Measurements from ENCODE around the gene SELENOH. TPM values are rescaled to one million over a fixed set of nuclear protein-coding genes. Genes with fewer than 3 reads are reported as not detected.

The SELENOH gene, protein sequence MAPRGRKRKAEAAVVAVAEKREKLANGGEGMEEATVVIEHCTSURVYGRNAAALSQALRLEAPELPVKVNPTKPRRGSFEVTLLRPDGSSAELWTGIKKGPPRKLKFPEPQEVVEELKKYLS
- total RNA-seq (ENCODE audit: unreplicated experiment): 210 TPM
- long read RNA-seq, transcript SELENOH-204 (4 exons, 818 nt): major isoform, 150 of 165 reads
- long read RNA-seq, transcript SELENOH-202 (4 exons, 469 nt): minor isoform, 8 of 165 reads
- long read RNA-seq, partial matches to known transcripts: 0 of 165 reads
- long read RNA-seq, other reads (novel, unspliced or antisense): 7 of 165 reads

DNA sequence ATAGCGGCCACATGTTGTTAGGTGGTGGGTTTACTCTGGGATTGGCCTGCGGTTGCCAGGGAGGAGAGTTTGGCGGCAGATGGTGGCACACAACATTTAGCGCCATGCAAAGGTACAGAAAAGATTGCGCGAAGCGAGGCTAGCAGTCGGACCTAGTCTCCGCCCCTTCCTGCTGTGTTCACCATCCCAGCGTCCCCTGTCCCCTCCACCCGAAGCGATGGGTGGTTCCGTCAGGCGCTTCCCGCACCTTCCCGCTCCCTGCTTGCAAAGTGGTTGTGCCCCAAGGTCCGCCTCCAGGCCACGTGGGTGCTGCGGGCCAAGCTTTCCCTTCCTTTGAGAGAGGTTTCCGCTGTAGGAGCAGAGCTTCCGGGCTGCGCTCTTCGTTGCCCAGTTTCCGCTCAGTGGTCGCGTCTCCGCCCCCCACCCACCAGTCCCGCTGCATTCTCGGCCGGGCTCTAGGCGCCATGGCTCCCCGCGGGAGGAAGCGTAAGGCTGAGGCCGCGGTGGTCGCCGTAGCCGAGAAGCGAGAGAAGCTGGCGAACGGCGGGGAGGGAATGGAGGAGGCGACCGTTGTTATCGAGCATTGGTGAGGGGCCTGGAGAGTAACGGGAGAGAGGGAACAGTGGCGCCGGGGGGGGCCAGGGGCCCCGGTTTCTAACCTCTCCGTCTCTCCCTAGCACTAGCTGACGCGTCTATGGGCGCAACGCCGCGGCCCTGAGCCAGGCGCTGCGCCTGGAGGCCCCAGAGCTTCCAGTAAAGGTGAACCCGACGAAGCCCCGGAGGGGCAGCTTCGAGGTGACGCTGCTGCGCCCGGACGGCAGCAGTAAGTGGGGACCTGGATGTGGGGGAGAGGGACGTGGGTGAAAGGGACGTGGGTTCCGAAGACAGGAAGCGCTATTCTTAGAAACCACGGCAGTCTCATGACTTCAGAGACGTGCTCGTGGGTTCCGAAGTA is at the start of gene SELENOH:
Gene SELENOH (plus strand): TSS at position 360 of the 955 bp plus-strand sequence. CDS start 105 bp downstream, at position 465.
- TF ChIP-seq, protein P1, sequence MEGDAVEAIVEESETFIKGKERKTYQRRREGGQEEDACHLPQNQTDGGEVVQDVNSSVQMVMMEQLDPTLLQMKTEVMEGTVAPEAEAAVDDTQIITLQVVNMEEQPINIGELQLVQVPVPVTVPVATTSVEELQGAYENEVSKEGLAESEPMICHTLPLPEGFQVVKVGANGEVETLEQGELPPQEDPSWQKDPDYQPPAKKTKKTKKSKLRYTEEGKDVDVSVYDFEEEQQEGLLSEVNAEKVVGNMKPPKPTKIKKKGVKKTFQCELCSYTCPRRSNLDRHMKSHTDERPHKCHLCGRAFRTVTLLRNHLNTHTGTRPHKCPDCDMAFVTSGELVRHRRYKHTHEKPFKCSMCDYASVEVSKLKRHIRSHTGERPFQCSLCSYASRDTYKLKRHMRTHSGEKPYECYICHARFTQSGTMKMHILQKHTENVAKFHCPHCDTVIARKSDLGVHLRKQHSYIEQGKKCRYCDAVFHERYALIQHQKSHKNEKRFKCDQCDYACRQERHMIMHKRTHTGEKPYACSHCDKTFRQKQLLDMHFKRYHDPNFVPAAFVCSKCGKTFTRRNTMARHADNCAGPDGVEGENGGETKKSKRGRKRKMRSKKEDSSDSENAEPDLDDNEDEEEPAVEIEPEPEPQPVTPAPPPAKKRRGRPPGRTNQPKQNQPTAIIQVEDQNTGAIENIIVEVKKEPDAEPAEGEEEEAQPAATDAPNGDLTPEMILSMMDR (IDR thresholded peaks at IDR 0.05; ENCODE audit: unreplicated experiment): no peak
- Mint-ChIP-seq H3K4me1 (ENCODE audit: unreplicated experiment) (peaks cover 33% of the 10 kb centered on the region), H3K4me3 (ENCODE audit: unreplicated experiment) (peak within 1 kb of the TSS; percentile 100), H3K27me3 (ENCODE audit: unreplicated experiment) (peaks cover 19% of the 10 kb centered on the region), H3K9me3 (ENCODE audit: unreplicated experiment) (no peaks in the 10 kb centered on the region), H3K36me3 (ENCODE audit: low read depth, unreplicated experiment) (peaks cover 45% of the 10 kb centered on the region), H3K27ac (ENCODE audit: unreplicated experiment) (peak within 1 kb of the TSS; percentile 99)
- peak; percentile 92 for DNase-seq (ENCODE audit: low spot score)

DNA sequence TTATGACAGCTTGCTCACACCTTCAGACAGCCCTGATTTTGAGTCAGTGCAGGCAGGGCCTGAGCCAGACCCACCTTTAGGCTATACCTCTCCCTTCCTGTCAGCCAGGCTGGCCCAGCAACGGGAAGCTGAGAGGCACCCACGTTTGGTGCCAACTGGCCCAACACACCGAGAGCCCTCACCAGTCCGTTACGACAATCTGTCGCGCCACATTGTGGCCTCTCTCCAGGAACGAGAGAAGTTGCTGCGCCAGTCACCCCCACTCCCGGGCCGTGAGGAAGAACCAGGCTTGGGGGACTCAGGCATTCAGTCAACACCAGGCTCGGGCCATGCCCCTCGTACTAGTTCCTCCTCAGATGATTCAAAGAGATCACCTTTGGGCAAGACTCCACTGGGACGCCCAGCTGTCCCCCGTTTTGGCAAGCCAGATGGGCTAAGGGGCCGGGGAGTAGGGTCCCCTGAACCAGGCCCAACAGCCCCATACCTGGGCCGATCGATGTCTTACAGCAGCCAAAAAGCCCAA is 42.4 kb upstream of the SELENOH start:
- no peak overlapping the region for H3K27ac Mint-ChIP-seq (ENCODE audit: unreplicated experiment)
- no peaks in the 10 kb centered on the region for H3K4me1 Mint-ChIP-seq (ENCODE audit: unreplicated experiment)
- no peaks in the 10 kb centered on the region for H3K9me3 Mint-ChIP-seq (ENCODE audit: unreplicated experiment)
- H3K36me3 Mint-ChIP-seq (ENCODE audit: low read depth, unreplicated experiment): peaks cover 41% of the 10 kb centered on the region
- TF ChIP-seq, protein P1 (IDR thresholded peaks at IDR 0.05; ENCODE audit: unreplicated experiment): no peak
- DNase-seq (ENCODE audit: low spot score): no peak
- H3K4me3 Mint-ChIP-seq (ENCODE audit: unreplicated experiment): no peak overlapping the region
- H3K27me3 Mint-ChIP-seq (ENCODE audit: unreplicated experiment): no peaks in the 10 kb centered on the region

DNA sequence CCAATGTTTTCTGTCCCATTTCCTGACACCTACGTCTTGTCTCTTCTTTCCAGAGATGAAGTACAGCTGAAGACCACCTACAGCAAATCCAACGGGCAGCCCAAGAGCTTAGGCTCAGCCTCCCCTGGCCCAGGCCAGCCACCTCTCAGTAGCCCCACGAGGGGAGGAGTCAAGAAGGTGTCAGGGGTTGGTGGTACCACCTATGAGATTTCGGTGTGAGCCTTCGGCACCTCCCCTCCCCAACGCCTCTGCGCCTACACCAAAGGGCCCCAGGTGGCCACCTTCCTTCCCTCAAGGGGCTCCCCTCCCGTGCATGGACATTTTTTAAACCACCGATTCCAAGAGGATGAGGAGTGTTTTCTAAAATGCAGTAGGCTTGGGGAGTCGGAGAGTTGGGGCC is 41.5 kb upstream of the SELENOH start:
- no peak overlapping the region for H3K27ac Mint-ChIP-seq (ENCODE audit: unreplicated experiment)

DNA sequence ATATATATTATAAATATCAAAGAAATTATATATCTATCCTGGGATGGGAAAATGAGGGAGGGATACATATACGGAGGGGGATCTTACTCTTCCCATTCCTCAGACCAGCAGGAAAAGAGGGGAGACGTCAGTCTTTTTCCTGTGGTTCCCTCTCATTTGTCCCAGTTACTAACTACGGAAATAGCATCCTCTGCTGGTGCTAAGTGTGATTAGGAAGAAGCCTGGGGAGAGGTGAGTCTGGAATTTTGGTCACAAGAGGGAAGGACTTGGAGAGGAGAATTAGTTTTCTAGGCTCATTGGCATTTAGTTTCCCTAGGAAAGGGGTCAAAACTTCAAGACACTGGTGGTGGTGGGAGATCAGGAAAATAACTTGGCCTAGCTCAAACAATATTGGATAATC is 40.9 kb upstream of the SELENOH start:
- TF ChIP-seq, protein P1 (IDR thresholded peaks at IDR 0.05; ENCODE audit: unreplicated experiment): no peak
- Mint-ChIP-seq H3K4me3 (ENCODE audit: unreplicated experiment) (no peak overlapping the region), H3K4me1 (ENCODE audit: unreplicated experiment) (no peaks in the 10 kb centered on the region), H3K36me3 (ENCODE audit: low read depth, unreplicated experiment) (peaks cover 43% of the 10 kb centered on the region), H3K27ac (ENCODE audit: unreplicated experiment) (no peak overlapping the region), H3K9me3 (ENCODE audit: unreplicated experiment) (no peaks in the 10 kb centered on the region), H3K27me3 (ENCODE audit: unreplicated experiment) (no peaks in the 10 kb centered on the region)
- no peak for DNase-seq (ENCODE audit: low spot score)

More for the DNA sequence above, 41.5 kb upstream of the SELENOH start:
- Mint-ChIP-seq H3K9me3 (ENCODE audit: unreplicated experiment) (no peaks in the 10 kb centered on the region), H3K4me3 (ENCODE audit: unreplicated experiment) (no peak overlapping the region), H3K36me3 (ENCODE audit: low read depth, unreplicated experiment) (peaks cover 46% of the 10 kb centered on the region), H3K27me3 (ENCODE audit: unreplicated experiment) (no peaks in the 10 kb centered on the region), H3K4me1 (ENCODE audit: unreplicated experiment) (no peaks in the 10 kb centered on the region)
- TF ChIP-seq, protein P1 (IDR thresholded peaks at IDR 0.05; ENCODE audit: unreplicated experiment): no peak
- no peak for DNase-seq (ENCODE audit: low spot score)
